GM21423 (cell line): ENCODE data around the gene KCNN4.

Experiments used
- ATAC-seq: cut with Tn5 transposase; IDR thresholded peaks from one replicate; pipeline ENCODE4 v1.9.1; 2021; ENCODE audit warnings: mild to moderate bottlenecking, moderate library complexity; ENCODE audit not compliant: unreplicated experiment

KCNN4 gene

DNA sequence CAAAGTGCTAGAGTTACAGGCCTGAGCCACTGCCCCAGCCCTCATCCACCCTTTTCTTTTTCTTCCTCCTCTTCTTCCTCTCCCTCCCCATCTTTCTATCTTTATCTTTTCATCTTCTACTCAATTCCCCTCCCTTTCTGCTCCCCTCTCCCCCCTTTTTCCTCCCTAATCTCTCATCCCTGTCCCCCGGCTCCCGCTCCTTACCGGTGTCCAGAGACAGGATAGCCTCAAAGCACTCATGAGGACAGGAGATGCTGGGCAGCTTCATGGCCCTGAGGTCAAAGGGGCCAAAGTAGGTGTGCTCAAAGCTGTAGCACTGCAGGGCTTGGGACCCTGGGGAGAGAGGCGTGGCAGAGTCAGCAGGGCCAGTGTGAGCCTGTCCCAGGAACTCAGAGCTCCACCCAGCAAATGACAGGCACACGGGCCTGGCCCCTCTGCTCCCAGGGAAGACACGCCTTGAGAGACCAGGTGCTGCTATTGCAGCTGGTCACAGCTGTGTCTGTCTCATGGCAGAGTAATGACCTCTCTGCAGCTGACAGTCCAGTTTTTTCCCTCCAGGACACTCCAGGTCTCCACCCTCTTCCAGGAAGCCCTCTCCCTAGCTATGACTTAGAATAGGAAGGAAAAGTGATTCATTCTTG is 18.8 kb upstream of the KCNN4 start:
- ATAC-seq = no peak

DNA sequence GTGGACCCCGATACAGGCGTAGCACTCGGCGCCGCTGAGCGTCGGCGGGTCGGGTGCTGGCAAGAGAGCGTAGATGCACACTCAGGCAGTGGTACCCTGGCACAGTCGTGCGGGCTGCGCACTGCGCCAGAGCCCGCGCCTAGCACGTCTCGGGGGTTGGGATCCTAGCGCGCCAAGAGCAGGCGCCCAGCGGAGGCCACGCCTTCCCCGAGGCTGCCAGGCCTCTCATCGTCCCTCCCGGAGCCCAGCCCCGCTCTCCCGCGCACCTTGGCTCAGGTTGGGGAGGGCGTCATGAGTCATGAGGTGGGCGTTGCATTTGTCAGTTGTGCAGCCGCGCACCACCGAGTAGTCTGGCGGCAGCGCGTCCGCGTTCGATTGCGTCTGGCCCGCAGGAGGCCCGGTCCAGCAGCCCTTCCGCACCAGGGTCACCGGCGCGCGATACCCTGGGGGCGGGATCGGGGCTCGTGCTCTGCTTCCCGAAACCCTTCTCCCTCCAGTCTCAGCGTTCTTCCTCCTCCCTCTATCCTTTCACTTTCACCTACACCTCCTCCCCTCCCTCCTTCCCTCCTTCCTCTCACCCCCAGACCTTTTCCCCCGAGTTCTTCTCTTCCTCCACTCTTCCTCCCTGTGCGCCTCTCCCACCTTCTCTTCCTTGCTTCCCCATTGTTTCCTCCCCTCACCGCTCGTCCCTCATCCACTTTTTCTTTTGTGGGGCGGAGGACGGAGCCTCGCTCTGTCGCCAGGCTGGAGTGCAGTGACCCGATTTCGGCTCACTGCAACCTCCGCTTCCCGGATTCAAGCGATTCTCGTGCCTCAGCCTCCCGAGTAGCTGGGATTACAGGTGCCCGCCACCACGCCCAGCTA is 18.0 kb upstream of the KCNN4 start:
- no peak for ATAC-seq

DNA sequence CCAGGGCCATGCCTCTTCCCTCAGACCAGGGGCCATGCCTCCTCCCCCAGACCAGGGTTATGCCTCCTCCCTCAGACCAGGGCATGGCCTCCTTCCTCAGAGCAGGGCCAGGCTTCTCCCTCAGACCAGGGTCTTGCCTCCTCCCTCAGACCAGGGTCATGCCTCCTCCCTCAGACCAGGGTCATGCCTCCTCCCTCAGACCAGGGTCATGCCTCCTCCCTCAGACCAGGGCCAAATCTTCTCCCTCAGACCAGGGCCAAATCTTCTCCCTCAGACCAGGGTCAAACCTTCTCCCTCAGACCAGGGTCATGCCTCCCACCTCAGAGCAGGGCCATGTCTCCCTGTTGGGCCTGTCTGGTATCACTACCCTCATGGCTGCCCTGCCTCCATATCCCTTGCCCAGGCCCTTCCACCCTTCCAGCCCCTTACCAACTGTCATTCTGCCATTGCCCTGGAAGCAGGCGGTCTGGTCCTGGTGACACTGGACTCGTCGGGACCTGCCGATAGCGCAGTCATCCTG is 17.3 kb upstream of the KCNN4 start:
- ATAC-seq = no peak

DNA sequence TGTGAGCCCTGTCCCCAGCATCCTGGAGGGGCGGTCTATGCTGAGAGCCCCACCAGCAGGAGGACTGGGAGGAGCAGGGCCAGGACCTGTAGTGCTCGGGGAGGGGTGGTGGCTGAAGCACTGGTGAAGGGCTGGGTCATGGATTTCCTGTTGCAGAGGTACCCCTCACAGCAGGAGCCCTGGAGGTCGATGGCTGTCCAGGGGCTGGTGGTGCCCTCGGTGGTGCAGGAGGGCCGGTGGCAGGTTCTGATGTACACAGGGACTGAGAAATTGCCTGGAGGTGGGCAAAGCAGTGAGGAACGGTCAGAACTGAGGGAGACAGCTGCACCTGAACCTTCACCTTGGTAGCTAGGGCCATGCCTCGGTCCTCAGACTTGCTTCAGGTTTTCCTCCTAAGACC is 16.8 kb upstream of the KCNN4 start:
- no peak for ATAC-seq

DNA sequence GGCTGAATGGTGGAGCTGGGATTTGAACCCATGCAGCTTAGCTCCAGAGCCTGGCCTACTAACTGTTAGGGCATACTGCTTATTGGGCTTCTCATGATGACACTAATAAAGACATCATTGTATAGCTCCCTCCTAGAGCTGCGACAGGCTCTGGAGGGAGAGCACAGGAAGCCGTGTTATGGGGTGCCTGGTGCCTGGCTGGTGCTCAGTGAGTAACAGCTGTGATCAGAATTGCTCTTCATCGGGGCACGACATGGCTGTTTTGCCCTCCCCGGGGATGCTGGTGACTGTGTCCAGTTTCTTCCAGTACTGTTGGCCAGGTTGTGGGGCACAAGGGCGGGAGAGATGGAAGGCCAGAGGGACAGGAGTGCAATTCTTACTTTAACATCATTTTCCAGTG is 16.3 kb upstream of the KCNN4 start:
- no peak for ATAC-seq

DNA sequence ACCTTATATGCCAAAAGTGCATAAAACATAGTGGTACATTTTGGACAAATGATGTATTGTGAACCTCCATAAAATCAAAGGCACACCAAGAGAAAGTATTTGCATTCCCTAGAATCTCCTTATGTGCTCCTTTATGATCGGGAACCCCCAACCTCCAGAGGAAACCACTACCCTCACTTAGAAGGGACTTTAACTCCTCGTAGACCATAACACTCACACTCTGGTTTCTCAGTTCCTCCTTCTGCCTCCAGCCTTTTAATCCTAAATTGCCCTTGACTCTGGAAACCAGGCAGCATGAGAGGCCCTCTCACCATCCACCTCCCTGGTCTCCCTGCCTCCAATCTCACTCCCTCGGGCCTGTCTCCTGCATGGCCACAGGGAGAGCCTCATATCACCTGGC is 9.8 kb upstream of the KCNN4 start:
- no peak for ATAC-seq

DNA sequence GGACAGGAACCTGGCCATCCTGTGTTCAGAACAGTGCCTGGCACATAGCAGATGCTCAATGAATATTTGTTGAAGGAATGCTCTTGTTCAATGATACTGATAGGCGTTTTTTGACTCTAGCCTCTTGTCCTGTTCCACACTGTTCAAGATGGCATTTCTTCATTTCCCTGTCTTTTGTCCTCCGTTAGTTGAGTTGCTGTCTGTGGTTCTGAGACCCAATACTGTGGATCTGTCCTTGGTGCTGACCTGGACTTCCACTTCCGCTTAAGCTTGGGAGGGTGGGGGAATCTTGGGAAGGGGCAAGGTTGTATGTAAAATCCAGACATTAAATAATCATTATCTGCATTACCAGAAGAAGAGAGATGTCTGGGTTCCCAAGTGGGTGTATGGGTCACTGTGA is 8.3 kb upstream of the KCNN4 start:
- no peak for ATAC-seq

DNA sequence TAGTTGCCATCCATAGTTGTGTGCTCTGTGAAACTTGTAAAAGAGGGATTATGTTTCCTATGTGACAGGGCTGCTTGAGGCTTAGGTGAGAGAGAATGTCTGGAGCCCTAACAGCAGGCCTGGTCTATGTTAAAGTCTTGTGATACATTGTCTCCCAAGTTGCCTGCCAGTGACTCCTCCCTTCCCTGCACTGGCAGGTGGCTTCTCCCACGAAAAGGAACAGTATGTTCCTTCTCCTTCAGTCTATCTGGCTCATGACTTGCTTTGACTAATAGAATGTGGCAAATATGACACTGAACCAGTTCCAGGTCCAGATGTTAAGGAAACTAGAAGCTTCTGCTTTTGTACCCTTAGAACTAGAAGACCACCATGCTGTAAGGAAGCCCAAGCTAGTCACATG is 5.9 kb upstream of the KCNN4 start:
- no peak for ATAC-seq

DNA sequence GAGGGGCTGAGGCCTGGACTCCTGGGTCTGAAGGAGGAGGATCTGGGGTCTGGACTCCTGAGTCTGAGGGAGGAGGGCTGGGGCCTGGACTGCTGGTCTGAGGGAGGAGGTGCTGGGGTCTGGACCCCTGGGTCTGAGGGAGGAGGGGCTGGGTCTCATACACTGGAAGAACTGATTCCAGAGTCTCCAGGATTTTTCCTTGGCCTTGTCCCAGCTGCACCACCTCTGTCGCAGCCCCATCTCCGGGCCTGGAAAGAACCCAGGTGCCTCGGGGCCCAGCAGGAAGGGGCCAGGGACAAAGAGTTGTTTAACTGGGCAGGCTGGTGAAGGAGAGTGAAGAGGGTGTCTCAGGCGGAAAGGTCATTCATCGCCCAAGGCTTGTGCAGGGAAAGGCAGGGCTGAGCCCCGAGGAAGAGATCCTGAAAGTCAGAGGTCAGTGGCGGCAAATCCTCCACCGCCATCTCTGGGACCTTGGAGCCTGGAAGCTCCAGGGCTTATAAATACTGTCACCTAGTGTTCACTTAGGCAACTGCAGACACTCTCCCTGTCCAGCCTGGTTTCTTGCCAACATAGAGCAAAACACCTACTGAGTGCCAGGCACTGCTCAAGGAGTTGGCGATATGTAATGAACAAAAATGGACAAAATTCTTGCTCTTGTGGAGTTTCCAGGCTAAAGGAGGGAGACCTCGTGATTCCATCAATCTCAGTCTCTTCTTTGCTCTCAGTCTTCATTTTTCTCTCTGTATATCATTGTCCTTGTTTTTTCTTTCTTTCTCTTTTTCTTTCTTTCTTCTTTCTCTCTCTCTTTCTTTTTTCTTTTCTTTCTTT is 4.4 kb upstream of the KCNN4 start:
- ATAC-seq = no peak

DNA sequence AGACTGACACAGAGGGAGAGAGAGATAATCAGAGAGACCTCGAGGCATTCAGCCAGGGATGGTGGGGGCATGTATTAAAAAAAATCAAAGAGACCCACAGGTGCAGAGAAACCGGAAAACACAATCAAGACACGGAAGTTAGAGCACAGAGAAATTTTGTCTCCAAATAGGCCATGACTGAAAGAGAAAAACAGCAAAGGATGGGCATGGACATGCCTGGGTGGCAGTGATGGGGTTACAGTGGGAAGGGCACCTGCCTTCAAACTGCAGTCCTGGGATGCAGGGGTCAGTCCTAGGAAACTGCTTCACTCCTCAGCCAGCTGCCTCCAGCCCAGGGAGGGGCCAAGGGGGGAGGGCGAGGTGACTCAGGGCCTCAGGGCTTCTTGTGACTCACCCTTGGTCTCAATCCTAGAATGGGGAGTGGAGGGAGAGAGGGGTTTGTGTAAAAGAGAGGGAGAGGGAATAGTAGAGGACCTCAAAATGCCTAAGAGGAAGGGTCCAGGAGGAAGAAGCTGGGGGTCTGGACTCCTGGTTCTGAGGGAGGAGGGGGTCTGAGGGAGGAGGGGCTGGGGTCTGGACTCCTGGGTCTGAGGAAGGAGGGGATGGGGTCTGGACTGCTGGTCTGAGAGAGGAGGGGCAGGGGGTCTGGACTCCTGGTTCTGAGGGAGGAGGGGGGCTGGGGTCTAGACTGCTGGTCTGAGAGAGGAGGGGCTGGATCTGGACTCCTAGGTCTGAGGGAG is 3.6 kb upstream of the KCNN4 start:
- no peak for ATAC-seq

DNA sequence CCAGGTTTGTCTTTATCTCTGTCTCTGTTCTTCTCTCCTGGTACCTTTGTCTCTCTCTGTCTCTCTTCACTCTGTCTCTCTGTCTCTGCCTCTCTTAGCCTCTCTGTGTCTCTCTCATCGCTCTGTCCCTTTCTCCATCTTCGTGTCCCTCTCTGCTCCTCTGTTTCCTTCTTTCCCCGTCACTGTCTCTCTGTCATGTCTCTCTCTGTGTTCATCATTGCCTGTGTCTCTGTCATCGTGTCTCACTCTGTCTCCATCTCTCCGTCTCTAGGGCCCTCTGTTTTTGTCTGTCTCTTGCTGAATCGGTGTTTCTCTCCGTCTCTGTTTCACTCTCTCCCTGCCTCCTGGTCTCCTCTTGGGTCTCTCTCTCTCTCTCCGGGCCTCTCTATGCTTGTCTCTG is 2.9 kb upstream of the KCNN4 start:
- ATAC-seq = no peak

DNA sequence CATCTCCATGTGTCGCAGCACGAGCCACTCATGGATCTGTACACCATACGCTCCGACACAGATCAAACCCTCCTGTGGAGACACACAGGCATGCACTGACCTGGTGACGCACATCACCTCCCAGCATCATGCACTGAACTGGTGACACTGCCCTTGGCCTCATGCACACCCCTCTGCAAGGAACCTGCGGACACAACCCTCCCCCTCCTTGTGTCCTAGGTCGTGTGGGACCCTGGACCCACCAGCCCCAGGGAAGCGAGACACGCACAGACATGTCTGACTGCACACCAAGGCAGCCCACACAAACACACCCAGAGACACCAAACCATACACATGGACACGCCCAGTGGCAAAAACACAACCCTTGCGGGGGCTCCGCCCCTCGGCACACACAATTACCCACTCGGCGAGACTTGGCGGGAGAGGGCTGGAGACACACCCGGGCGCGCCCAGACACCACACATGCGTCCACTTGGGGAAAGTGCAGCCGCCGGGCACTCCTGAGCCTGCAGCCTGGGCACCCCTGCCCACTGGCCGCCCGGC is 2.0 kb upstream of the KCNN4 start:
- ATAC-seq = no peak

DNA sequence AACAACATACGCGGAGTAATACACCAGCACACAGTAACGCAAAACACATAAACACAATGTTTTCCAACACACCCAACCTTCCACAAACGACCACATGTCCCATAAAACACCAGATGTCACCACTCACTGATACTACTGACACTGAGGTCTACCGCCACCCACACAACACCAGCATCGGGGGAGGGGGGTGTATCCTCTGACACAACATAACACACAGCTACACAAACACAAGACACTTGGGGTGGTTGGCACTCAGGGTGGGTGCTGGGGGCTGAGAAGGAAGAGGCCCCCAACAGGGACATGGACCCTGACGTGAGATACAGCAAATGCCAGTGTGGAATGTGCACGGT is 1.5 kb upstream of the KCNN4 start:
- ATAC-seq = no peak

DNA sequence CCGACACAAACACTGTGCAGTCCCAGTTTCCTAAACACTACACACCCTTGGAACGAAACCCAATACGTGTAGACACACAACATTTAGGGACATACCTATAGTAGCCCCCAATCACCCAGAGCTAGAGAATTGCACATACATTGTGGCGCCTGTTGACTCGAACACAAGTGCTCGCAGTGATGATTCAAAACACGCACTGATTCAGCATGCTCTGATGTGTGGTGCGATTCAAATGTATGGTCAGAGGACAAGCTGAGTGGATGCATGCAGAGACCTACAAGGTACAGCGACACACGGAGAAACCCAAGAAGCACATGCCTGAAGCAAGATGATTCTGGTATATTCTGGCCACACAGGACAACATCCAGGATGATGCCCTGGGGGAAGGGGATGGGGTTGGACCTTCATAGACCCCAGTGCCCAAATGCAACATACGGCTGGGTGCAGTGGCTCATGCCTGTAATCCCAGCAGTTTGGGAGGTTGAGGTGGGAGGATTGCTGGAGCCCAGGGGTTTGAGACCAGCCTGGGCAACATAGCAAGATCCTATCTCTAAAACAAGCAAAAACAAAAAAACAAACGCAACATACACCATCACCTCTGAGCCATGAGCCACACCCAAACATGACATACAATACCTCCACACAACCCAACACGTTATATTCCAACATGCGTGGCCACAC is 997 bp upstream of the KCNN4 start:
- no peak for ATAC-seq

DNA sequence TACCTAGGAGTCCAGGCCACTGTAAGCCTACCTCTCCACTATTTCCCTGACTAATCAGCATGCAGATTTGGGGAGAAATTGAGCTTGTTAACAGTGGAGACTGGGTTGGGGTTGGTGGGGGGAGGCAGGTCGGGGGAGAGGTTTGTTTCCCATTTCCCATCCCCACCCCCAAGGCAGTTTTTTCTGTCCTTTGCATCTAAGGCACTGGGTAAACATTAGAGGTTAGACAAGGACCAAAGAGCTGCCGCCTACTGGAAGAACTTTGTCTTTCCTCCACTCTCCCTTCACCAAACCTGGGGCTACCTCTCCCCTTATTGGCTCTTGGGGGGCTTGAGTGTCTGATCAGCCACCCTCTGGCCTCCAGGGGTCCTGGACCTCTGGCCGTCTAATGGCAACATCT is 953 bp downstream of the KCNN4 start:
- no peak for ATAC-seq

DNA sequence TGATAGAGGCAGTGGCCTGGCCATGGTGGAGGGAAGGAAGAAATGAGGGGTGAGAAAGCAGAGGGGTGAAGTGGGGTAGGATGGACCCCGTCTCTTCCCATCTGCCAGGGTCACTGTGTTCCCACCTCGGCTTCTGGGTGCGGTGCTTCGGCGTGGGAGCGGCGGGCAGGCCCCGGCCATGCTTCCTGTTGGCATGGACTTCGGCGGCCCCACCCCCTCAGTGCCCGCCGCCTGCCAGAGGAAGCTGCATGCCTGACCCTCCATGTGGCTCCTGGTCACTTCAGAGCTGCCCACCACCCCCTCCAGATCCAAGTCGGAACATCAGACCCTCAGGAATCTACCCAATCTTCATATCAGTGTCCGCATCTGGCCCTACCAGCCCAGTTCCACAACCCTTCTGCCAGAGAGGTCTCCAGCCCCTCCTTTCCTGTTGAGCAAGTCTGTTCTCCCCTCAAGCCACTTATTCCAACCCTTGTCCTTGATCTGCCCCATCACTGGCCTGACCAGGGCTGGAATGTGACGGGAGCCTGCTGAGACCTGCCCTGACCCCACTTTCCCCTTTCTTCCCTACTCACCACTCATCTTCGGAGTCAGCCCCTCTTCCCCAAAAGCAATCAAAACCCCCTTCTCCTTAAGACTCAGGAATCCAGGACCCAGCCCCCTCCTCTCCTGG is 1.5 kb downstream of the KCNN4 start:
- no peak for ATAC-seq

DNA sequence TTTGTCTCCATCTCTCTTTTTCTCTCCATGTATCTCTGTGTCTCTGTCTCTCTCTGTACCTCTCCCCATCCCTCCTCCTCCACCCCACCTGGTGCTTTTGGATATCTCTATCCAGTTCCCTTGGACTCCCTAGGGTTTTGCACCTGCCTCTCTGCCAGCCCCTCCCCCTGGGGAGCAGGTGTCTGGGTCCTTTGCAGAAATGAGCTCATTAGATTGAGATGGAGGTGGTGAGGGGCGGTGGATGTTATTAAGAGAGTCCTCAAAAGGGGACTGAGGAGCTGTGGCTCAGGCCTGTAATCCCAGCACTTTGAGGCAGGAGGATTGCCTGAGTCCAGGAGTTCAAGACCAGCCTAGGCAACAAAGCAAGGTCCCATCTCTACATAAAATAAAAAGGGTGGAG is 2.1 kb downstream of the KCNN4 start:
- no peak for ATAC-seq

DNA sequence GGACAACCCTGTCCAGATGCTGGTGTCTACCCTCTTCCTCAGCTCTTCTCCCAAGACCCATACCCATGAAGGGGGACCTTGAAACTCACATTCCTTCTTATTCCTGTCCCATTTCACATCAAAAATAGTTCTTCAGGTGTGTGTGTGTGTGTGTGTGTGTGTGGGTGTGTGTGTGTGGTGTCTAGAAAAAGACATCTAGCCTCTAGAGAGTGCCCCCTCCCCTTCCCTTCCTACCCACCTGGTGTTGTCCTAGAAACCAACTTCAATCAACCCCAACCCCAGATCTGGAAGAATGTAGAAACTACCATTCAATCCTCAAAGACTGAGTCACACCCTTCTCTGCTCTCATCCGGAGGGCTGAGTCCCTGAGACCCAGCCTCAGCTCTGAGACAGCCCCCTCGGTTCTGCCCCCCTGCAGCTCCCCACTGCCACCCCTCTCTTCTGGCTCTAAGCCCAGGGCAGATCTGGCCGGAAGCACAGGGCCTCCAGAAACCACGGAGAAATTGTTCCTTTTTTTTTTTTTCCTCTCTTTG is 3.5 kb downstream of the KCNN4 start:
- no peak for ATAC-seq

DNA sequence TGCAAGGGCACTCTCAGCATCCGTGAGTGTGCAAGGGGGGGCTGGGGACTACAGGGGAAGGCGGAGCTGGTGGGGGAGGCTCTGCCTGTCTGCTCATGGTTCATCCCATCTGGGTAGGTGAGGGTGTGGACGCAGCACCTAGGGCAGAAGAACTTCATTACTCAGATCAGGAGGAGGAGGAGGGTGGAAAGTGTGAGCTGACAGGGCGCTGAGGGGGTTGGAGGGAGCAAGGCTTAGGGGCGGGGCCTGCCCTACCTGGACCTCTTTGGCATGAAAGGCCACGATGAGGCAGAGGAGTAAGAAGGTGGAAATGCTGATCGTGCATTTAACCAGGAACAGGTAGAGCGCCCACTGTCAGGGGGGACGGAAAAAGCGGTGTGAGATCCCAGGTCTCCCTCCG is 4.5 kb downstream of the KCNN4 start:
- no peak for ATAC-seq
